HG03103 (cell line): ENCODE results near the gene IGFBPL1.
"Not testable (repeated sequence)": the region's sequence is repeated elsewhere in the genome, so short reads cannot be mapped to it uniquely, and the experiment has no call there.

Experiments
- ATAC-seq: cut with Tn5 transposase; IDR thresholded peaks from one replicate; pipeline ENCODE4 v1.9.1; 2021; ENCODE audit warnings: low read depth; ENCODE audit not compliant: unreplicated experiment

IGFBPL1 gene

GRCh38 chr9:38380872-38381534, 43.3 kb downstream of the IGFBPL1 start:
- ATAC-seq: no peak

DNA sequence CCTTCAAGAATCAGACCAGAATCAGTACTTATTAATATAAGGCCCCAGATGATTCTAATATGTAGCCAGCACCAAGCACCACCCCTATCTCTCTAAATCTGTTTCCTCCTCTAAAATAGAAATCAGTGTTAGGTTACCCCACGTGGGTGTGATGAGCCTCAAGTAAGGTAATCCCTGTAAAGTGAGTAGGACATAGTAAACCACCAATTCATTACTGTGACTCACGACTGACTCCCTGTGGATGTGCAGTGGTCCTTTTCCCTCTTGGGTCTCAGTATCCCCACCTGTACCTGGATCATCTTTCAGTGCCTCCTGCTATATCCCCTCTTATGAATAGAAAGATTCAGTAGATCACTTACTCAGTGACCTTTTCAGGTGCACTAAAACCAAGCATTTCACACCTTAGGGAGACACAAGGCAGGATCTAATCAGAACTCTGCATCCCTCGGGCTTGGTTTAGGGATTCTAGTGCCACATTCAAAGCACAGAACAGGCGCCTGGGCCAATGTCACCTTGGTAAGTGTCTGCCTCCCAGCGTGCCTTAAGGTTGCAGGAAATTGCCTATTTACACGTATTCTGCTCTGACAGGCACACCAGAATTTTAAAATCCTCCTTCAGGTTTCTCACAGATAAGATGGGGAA, 43.9 kb downstream of the IGFBPL1 start:
- no peak for ATAC-seq

DNA sequence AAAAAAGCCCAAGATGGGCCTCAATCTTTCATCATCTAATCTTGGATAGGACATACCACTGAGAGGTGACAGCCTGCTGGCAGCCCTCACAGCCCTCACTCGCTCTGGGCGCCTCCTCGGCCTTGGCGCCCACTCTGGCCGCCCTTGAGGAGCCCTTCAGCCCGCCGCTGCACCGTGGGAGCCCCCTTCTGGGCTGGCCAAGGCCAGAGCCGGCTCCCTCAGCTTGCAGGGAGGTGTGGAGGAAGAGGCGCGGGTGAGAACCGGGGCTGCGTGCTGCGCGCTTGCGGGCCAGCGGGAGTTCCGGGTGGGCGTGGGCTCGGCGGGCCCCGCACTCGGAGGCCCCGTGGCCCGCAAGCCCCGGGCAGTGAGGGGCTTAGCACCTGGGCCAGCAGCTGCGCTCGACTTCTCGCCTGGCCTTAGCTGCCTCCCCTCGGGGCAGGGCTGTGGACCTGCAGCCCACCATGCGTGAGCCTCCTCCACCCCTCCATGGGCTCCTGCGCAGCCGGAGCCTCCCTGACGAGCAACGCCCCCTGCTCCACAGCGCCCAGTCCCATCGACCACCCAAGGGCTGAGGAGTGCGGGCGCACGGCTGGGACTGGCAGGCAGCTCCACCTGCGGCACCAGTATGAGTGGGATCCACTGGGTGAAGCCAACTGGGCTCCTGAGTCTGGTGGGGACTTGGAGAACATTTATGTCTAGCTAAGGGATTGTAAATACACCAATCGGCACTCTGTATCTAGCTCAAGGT, 46.7 kb downstream of the IGFBPL1 start:
- ATAC-seq: not testable (repeated sequence)

DNA sequence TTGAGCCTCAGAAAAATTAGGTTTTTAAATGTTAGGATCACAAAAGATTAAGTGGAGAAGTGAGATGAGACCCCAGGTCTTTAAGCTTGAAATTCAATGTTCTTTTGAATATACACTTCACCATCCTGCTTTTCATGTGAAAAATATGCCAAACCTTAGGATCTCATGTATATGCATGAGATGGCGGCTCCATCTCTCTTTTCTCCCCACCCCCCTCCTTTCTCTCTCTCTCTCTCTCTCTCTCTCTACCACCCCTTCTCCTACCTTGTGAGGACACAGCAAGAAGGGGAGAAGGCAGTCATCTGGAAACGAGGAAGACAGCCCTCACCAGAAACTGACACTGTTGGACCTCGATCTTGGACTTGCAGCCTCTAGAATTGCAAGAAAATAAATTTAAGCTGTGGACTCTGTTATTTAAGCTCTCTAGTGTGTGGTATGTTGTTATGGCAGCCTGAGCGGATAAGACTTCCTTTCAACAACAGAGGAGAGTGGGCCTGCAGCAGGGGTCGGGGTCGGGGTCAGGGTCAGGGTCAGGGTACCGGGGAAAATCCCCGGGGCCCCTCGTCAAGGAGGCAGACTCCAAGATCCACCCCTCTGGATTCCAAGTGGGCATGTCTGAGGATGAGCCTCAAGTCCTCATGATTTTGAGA, 48.1 kb downstream of the IGFBPL1 start:
- ATAC-seq: no peak

- no peak for ATAC-seq
Observed at GRCh38 chr9:38375572-38375963, 48.7 kb downstream of the IGFBPL1 start.

DNA sequence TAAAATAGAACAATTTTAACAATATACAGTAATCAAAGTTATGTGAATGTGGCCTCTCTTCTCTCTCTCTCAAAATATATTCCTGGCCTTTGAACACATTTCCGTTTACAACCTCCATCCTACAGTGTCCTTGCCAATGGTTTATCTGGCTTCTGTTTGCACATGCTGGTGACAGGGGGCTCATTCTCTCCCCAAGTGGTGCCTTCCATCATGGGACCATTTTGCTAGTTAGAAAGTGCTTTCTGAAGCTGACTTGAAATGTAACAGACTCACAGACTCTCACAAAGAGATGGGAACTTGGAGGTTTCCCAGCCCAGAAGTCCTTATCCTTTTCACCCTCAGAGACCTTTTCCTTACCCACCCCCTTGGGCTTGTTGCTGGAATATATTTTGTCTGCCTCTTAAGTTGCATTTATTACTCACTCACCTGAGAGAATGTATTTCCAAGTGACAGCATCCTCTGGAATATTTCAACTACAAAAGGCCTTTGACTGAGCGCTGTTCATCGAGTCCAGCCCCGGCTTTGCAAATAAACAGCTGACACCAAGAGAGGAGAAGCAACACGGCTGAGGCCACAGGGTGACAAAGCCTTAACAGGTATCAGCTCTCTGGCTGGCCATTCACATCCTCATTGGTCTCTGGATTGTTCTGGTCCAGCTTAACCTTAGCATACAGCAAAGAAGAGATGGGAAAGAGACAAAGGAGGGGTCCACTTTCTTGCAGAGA, 49.2 kb downstream of the IGFBPL1 start:
- ATAC-seq: no peak

GRCh38 chr9:38373679-38374078, 50.6 kb downstream of the IGFBPL1 start:
- no peak for ATAC-seq

DNA sequence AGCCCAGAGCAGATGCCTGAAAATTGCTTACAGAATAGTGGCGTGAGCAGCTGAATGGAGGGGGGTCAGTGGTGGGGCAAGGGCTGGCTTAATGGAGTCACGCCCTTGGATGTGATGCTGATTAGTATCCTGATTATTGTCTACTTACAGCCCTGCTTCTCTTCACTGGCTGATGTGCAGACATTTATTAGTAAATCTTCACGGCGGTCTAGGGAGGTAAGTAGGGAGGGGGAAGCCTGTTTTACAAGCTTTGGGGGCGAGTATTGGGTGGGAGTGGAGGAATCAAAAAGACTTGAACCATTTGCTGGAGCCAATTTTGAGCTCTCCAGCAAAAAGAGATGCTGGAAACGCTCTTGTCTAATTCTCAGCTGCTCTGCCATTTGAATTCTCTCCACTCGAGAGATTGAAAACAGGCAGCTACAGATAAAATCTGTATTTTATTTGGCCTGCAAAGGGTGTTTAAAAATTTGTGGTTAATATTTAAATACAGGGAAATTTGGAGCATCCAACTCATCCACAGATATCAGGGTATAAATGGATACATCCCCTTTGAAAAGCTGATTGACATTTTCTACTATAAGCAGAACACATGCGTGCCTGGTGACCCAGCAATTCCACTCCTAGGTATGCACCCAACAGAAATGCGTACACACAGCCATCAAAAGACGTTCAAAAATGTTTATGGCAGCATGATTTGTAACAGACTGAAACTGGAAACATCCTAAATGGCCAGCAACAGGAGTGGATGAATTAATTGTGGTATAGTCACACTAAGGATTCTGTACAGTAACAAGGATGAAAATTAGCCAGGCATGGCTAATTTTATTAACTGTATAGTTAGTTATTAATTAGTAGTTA, 51.3 kb downstream of the IGFBPL1 start:
- no peak for ATAC-seq

DNA sequence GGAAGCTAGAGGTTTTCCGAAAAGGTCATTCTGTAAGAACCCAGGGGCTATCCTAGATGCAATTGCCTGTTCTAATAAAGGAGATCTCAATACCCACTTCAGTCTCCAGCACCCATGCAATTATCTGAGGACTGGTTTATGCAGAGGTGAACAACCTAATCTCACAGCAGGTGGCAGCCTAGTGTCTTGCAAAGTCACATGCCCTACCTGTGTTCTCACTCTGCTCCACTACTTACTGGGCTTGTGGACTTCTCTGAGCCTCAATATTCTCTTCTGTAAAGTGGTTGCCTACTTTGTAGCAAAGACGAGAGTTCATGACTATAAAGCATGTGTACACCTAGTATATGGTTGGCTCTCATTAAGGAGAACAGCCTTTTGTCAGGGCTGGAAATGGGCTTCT, 52.8 kb downstream of the IGFBPL1 start:
- ATAC-seq: no peak

GRCh38 chr9:38370176-38370575, 54.1 kb downstream of the IGFBPL1 start:
- ATAC-seq: no peak

GRCh38 chr9:38368731-38369130, 55.5 kb downstream of the IGFBPL1 start:
- no peak for ATAC-seq

DNA sequence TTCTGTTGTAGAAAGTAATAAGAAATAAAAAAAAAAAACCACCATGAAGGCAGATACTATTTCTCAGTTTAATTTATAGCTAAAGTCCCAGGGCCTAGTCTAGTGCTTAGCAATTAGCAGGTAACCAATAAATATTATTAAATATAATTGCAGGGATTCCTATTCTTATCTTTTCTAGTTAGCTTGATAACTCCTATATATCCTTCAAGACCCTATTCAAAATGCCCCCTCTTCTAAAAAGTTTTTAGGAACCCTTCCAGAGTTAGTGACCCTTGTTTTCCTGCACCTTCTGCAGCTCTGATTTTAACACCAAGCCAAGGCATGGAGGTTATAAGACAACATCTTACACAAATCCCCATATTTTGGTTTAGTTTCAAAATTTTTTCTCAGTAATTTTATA, 56.4 kb downstream of the IGFBPL1 start:
- no peak for ATAC-seq

DNA sequence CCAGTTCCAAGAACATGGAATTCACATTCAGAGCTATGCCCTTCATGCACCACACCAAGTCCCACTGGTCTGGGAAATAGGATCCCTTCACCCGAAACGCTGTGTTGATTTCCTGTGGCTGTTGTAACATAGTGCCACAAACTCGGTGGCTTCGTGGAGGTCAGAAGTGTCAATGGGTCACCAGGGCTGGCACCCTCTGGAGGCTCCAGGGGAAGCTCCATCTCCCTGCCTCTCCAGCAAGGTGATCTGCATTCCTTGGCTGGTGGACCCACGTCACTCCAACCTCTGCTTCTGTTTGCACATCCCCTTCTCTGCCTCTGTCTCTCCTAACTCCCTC, 60.7 kb downstream of the IGFBPL1 start:
- ATAC-seq: no peak

DNA sequence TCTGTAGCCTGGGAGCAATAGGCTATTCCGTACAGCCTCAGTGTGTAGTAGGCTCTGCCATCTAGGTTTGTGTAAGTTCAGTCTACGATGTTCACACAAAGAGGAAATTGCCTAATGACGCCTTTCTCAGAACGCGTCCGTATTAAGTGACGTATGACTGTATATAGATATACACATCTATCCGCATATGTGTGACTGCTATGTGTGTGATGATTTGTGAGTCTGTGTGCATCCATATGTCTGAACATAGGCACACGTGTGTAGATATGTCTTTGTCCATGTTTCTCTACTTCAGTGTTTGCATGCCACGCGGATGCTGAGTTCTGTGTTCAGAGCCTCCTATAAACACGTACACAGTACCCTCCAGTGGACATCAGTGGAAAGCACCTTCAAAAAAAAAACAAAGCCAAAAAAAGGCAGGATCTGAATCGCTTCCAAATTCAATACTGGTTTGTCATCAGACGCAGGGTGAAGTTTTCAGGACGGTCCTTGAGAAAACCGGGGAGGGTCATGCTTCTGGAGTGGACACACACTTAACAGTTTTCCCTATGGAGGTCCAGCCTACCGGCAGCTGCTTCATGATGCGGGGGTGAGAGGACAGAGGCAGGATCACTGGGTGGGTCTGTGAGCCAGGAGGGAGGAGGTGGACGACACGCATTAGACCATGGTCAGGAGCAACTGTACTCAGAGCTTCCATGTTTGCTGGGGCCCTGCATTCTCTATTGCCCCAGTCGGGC, 61.2 kb downstream of the IGFBPL1 start:
- peak; percentile 60 for ATAC-seq

- ATAC-seq: no peak
Observed at GRCh38 chr9:38361473-38361850, 62.8 kb downstream of the IGFBPL1 start.

DNA sequence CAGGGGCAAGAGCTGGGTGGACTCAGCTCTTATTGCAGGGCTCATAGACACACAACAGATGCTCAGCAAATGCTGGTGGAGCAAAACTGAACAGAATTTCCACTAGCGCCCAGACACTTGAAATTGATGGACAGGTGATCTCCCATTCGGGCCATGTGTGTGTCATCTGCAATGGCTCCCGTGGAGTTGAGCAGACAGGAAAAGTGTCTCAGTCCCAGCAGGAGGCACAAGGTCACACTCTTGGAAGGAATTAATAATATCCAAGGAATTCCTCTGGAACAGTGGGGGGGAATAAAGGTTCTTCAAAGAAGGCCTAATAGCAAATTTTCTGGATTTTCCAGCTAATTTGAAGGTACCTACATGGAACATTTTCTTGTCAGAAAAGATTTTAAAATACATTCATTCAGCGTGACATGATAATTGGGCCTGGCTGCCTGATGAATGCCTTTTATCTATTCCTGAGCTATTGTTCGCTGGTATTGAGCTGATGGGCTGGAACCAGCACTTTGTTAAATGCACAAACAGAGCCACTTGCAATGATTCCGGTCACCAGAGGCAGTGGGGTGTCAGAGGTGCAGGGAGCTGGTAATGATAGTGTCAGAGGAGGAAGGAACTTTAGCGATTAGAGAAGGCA, 63.3 kb downstream of the IGFBPL1 start:
- ATAC-seq: no peak

- no peak for ATAC-seq
Observed at GRCh38 chr9:38359689-38360385, 64.4 kb downstream of the IGFBPL1 start.

GRCh38 chr9:38359297-38359653, 65.0 kb downstream of the IGFBPL1 start:
- no peak for ATAC-seq
